IPS DF 6.9 (cell line): ENCODE data around the gene BCDIN3D.
"Not testable (repeated sequence)": the region's sequence is repeated elsewhere in the genome, so short reads cannot be mapped to it uniquely, and the experiment has no call there.

Experiments
- DNase-seq: peaks from one replicate; pipeline ENCODE4 v3.0.0-alpha.2; 2013; ENCODE audit warnings: low read depth, low spot score
- H3K27ac ChIP-seq: one replicate; pipeline ENCODE4 v1.5.1; 2013; ENCODE audit warnings: low read length, control low read depth
- H3K27me3 ChIP-seq: 2 replicates; pipeline ENCODE4 v1.6.1; 2013; ENCODE audit warnings: mild to moderate bottlenecking, low read length; ENCODE audit not compliant: control insufficient read depth, insufficient read depth
- H3K36me3 ChIP-seq: 2 replicates; pipeline ENCODE4 v1.6.1; 2013; ENCODE audit warnings: low read length; ENCODE audit not compliant: control insufficient read depth, insufficient read depth
- H3K4me1 ChIP-seq: 2 replicates; pipeline ENCODE4 v1.6.1; 2013; ENCODE audit warnings: low read length; ENCODE audit not compliant: control insufficient read depth, insufficient read depth
- H3K4me3 ChIP-seq: 2 replicates; pipeline ENCODE4 v1.5.1; 2013; ENCODE audit warnings: mild to moderate bottlenecking, low read length
- H3K9me3 ChIP-seq: 2 replicates; pipeline ENCODE4 v1.6.1; 2013; ENCODE audit warnings: low read length, inconsistent platforms; ENCODE audit not compliant: control insufficient read depth, insufficient read depth
- WGBS: extraction: QIAGEN DNeasy Blood & Tissue Kit; methylation state at CpG from one replicate; pipeline ENCODE4 v1.1.7; 2013; ENCODE audit warnings: mixed read lengths, missing lambda C conversion rate; ENCODE audit not compliant: insufficient read length, insufficient coverage; 5-methylcytosine and 5-hydroxymethylcytosine counted together

The BCDIN3D gene

DNA sequence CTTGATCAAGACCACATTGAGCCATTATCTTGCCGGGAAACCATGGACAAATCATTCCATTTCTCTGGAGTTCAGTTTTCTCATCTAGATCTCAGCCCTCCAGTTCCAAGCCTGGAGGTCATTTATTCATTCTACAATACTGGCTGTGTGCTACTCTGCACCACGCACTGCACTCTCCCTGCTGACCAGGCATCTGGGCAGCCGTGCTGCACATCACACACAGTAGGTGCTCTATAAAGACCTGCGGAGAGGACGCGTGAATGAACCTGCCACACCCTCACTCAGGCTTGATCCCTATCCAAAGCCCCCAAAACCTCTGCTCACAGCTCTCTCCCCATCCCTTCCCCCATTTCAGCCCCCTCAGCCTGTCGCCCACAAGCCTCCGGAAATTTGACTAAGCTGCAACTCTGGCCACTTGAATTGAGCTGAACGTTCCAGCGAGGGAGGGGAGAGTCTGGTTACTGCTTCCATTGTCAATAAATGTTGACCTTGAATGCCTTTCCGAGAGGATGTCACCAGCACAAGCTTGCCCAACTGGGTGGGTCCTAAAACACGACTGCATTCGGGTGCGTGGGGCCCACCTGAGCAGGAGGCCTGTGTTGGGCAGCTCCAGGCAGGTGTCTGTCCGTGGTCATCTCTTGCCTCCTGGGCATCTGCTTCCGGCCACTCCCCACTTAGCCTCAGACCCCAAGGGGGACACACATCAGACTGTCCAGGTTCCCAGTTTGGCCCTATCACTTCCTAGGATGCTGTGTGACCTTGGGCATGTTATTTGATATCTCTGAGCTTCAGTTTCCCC is 43.0 kb upstream of the BCDIN3D start:
- no peaks in the 10 kb centered on the region for H3K9me3 ChIP-seq
- peaks cover 4% of the 10 kb centered on the region for H3K4me1 ChIP-seq
- no peak for DNase-seq
- no CpG with 5 or more reads among the region's 16 CpGs for WGBS
- H3K27ac ChIP-seq, result no peak overlapping the region
- no peaks in the 10 kb centered on the region for H3K36me3 ChIP-seq
- H3K27me3 ChIP-seq, result no peaks in the 10 kb centered on the region
- no peak overlapping the region for H3K4me3 ChIP-seq

DNA sequence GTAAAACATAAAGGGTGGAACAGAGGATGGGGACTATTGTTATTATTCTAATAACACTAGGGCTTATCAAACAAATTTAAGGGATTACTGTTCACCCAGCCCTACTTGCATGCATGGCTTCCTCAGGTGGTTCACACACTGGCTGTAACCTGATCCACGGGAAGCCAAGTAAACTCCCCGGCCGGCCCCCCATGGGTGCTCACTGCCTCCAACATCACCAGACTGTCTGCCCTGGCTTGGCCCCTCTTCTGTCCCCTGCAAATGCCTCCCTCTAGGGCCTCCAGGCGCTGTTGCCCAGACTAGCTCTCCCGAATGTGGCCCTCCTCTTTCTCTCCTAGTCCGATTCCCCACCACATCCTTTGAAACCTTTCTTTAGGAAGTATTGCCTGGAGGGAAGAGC is 42.2 kb upstream of the BCDIN3D start:
- Histone ChIP-seq H3K4me1 (peaks cover 4% of the 10 kb centered on the region), H3K27me3 (no peaks in the 10 kb centered on the region), H3K4me3 (no peak overlapping the region), H3K36me3 (no peaks in the 10 kb centered on the region), H3K9me3 (no peaks in the 10 kb centered on the region), H3K27ac (no peak overlapping the region)
- no CpG with 5 or more reads among the region's 6 CpGs for WGBS
- no peak for DNase-seq

DNA sequence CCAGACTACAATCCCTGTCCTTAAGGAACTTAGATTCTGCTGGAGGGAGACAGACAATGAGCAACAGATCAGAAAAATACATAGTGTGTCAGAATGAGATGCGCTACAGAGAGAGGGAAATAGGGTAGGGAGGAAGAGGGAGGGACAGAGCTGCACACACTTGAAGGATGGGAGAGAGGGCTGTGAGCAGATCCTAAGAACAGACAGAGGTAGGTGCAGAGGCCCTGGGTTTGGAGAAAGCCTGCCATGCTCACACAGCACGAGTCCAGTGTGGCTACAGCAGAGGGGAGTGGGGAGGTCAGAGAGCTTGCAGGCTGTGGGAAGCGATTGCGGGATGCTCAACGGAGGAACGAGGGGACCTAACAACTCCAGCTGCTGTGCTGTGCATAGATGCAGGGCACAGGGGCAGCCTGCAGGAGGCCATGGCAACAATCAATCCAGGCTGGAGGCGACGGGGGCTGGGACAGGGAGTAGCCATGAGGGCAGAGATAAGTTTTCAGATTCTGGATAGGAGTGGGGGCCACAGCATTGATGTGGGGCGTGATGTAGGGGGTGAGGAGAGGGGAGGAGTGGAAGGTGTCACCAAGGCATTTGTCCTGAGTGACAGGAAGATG is 40.1 kb upstream of the BCDIN3D start:
- Histone ChIP-seq H3K27me3 (no peaks in the 10 kb centered on the region), H3K4me3 (no peak overlapping the region), H3K36me3 (no peaks in the 10 kb centered on the region), H3K9me3 (no peaks in the 10 kb centered on the region), H3K27ac (no peak overlapping the region), H3K4me1 (peaks cover 4% of the 10 kb centered on the region)
- no CpG with 5 or more reads among the region's 9 CpGs for WGBS
- no peak for DNase-seq

DNA sequence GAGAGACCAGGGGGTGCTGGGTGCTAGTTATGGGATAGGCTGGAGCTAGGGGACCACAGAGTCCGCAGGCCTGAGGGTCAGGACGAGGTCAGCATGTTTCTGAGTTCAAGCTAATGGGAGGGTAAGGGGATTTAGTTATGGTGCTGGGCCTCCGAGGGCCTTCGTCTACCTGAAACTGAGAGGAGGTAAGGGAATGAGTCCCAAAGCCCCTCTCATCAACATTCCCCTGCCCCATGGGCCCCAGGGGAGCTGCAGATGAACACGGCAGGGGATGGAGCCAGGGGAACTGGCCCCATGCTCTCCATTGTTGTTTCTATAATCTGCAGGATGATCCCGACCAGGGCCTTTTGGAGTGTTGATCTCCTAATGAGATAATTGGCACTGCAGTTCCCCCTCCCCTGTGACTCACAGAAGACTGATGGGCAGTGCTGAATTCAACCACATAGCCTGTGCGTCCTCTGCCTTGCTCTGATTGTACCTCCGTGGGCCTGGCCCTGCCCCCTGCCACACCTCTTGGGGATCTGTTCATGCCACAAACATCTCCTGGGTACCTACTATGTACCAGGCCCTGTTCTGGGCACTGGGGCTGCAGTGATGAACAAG is 39.4 kb upstream of the BCDIN3D start:
- no peak overlapping the region for H3K27ac ChIP-seq
- no peaks in the 10 kb centered on the region for H3K36me3 ChIP-seq
- H3K27me3 ChIP-seq, result no peaks in the 10 kb centered on the region
- H3K9me3 ChIP-seq, result no peaks in the 10 kb centered on the region
- H3K4me3 ChIP-seq, result no peak overlapping the region
- DNase-seq, result no peak
- peaks cover 4% of the 10 kb centered on the region for H3K4me1 ChIP-seq
- WGBS, result no CpG with 5 or more reads among the region's 8 CpGs

DNA sequence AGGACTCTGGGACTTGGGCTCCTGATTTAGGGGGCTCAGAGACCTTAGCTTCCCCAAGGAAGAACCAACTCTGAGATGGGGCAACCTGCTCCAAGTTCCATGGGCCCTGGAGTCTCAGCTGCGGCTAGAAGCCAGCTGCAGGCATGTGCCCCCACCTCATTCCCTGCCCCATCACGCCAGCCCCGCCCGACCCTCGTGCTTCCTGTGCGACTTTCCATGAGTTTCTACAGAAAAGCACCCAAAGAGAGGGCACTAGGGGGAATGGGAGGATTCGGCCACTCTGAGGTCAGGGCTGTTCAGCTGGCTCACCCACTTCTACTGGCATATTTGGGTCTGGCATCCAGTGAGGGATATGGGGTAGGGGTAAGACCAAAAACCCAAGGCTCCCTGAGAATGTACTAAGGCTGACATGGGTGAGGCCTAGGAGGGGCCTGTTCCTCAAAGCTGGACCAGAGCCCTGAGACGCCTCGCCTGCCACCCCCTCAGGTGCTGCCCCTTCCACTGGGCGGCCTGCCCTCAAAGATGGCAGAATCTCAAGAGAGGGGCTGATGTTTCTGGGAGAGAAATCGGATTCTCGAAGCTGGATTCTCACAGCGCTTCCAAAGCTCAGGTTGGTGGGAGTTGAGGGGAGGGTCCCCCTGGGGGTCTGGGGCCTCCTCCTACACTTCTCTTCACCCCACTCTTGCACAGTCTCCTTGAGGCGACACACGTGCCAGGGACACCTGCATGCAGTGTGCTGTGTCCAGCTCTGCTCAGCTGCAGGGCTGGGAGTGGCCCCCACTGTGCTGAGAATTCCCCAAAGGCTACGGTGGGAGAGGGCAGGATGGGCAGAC is 38.7 kb upstream of the BCDIN3D start:
- H3K4me1 ChIP-seq, result peaks cover 4% of the 10 kb centered on the region
- DNase-seq, result no peak

DNA sequence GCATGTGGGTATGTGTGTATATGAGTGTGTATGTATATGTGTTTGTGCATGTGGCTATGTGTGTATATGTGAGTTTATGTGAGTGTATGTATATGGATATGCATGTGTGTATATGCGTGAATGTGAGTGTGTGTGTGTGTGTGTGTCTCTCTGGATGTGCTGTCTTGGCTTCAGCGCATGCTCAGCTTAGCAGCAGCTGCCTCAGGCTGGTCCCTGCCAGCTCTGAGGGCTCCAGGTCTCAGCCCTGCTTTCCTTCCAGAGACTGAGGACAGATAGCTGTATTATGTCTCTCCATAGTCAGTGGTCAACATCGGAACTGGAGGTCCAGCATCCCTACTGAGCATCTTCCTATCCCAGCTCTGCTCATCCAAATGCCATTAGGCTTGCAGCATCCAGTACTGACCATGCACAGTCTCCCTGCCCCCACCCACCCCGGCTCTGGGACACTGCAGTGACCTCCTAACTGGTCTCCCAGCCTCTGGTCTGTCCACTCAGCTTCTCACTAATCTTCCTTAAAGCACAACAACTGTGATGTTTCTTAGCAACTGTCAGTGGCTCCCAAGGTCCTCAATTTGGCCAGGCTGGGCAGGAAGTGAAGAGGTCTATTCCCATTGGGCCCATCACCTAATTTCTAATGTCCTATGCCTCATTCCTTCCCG is 38.0 kb upstream of the BCDIN3D start:
- Histone ChIP-seq H3K4me1 (peaks cover 4% of the 10 kb centered on the region), H3K27ac (no peak overlapping the region), H3K9me3 (no peaks in the 10 kb centered on the region), H3K36me3 (no peaks in the 10 kb centered on the region), H3K4me3 (no peak overlapping the region), H3K27me3 (no peaks in the 10 kb centered on the region)
- 100% methylated on average over 1 of the region's 5 CpGs for WGBS
- DNase-seq, result no peak

More for the DNA sequence above, 38.7 kb upstream of the BCDIN3D start:
- no CpG with 5 or more reads among the region's 16 CpGs for WGBS
- no peak overlapping the region for H3K4me3 ChIP-seq
- H3K27me3 ChIP-seq, result no peaks in the 10 kb centered on the region
- no peaks in the 10 kb centered on the region for H3K9me3 ChIP-seq
- H3K36me3 ChIP-seq, result no peaks in the 10 kb centered on the region
- H3K27ac ChIP-seq, result no peak overlapping the region

DNA sequence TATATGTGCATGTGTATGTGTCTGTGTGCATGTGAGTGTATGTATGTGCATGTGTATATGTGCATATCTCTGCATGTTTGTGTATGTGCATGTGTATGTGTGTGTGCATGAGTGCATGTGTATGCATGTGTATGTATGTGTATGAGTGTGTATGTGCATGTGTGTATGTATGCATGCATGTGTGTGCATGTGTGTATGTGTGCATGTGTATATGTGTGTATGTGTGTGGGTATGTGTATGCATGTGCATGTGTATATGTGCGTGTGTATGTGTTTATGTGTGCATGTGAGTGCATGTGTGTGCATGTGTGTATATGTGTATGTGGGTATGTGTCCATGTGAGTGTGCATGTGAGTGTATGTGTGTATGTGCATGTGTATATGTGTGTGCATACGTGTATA is 36.2 kb upstream of the BCDIN3D start:
- H3K4me3 ChIP-seq, H3K4me1 ChIP-seq, H3K27me3 ChIP-seq, H3K9me3 ChIP-seq, H3K36me3 ChIP-seq, DNase-seq, H3K27ac ChIP-seq: not testable (repeated sequence)
- WGBS, result no CpG with 5 or more reads among the region's 2 CpGs

DNA sequence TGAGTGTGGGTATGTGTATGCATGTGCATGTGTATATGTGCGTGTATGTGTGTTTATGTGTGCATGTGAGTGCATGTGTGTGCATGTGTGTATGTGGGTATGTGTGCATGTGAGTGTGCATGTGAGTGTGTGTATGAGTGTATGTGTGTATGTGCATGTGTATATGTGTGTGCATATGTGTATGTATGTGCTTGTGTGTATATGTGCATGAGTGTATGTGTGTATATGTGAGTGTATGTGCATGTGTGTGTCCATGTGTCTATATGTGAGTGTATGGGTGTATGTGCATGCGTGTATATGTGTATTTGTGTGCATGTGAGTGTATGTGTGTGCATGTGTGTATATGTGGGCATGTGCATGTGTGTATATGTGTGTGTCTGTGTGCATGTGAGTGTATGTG is 35.1 kb upstream of the BCDIN3D start:
- no peaks in the 10 kb centered on the region for H3K36me3 ChIP-seq
- no CpG with 5 or more reads among the region's 2 CpGs for WGBS
- peaks cover 1% of the 10 kb centered on the region; the same call in 1 of the 2 replicates for H3K4me1 ChIP-seq
- no peaks in the 10 kb centered on the region for H3K9me3 ChIP-seq
- no peaks in the 10 kb centered on the region for H3K27me3 ChIP-seq
- no peak overlapping the region for H3K4me3 ChIP-seq
- H3K27ac ChIP-seq, result no peak overlapping the region
- DNase-seq, result no peak

DNA sequence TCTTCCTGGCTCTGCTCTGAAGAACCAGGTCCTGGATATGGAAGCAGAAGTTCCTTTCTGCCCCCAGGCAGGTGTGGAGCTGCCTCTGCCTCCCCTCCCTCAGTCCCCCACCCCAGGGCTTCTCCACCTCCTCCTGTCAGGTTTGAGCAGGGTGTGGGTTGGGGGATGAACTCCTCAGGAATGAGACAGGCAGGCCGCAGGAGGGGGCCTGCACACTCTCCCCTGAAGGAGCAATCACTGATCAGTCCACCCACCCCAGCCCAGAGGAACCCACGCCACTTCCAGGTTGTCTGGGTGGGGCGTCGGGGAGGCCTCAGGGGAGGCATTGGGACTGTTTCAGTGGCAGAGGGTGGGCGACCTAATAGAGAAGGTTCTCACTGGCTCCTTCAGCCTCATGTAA is 34.2 kb upstream of the BCDIN3D start:
- H3K27me3 ChIP-seq, result no peaks in the 10 kb centered on the region
- H3K36me3 ChIP-seq, result no peaks in the 10 kb centered on the region
- no peaks in the 10 kb centered on the region for H3K9me3 ChIP-seq
- H3K4me1 ChIP-seq, result no peaks in the 10 kb centered on the region
- H3K4me3 ChIP-seq, result no peak overlapping the region
- DNase-seq, result no peak
- no CpG with 5 or more reads among the region's 5 CpGs for WGBS
- no peak overlapping the region for H3K27ac ChIP-seq

DNA sequence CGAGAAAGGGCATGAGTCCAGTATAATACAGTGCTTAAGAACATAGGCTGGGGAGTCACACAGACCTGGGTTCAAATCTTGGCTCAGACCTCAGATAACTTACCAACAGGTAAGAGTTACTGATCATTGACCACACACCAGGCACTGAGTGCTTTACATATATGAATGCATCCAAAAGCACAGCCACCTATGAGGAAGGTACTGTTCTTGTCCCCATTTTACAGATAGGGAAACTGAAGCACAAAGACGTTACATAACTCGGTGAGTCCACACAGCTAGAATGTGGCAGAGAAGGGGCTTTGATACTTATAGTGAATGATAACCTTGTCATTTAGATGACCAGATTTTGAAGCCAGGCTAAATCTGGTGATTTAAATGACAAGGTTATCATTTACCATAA is 33.2 kb upstream of the BCDIN3D start:
- Histone ChIP-seq H3K4me1 (no peaks in the 10 kb centered on the region), H3K9me3 (no peaks in the 10 kb centered on the region), H3K4me3 (no peak overlapping the region), H3K36me3 (no peaks in the 10 kb centered on the region), H3K27ac (no peak overlapping the region), H3K27me3 (no peaks in the 10 kb centered on the region)
- no peak for DNase-seq
- no CpG with 5 or more reads among the region's 3 CpGs for WGBS
